Immature natural killer cell (primary cell): Measurements from ENCODE around the gene SDC3. TPM values are rescaled to one million over a fixed set of nuclear protein-coding genes. Genes with fewer than 3 reads are reported as not detected.

Experiments used
- DNase-seq, 3 donors: peaks; one replicate each; pipeline ENCODE4 v3.0.0; 2022; ENCODE audit warnings: mixed read lengths in 1 of 3
- H3K27ac Mint-ChIP-seq, 6 donors: one replicate each; pipeline ENCODE4 v1.8.0; 2020; ENCODE audit warnings: mixed read lengths in 6 of 6, mild to moderate bottlenecking in 5 of 6, inconsistent platforms in 4 of 6, moderate library complexity in 3 of 6
- H3K27me3 Mint-ChIP-seq, 3 donors: one replicate each; pipeline ENCODE4 v1.8.0; 2020 to 2021; ENCODE audit warnings: low read depth in 3 of 3, mild to moderate bottlenecking in 3 of 3, mixed read lengths in 3 of 3, moderate library complexity in 3 of 3, inconsistent platforms in 1 of 3
- H3K36me3 Mint-ChIP-seq, 3 donors: one replicate each; pipeline ENCODE4 v1.8.0; 2020; ENCODE audit warnings: mixed read lengths in 3 of 3, inconsistent platforms in 2 of 3, mild to moderate bottlenecking in 2 of 3
- H3K4me1 Mint-ChIP-seq, 2 donors: one replicate each; pipeline ENCODE4 v1.8.0; 2020; ENCODE audit warnings: inconsistent platforms in 2 of 2, mild to moderate bottlenecking in 2 of 2, mixed read lengths in 2 of 2, moderate library complexity in 1 of 2
- H3K4me3 Mint-ChIP-seq, 5 donors: one replicate each; pipeline ENCODE4 v1.8.0; 2020; ENCODE audit warnings: mild to moderate bottlenecking in 5 of 5, mixed read lengths in 5 of 5, inconsistent platforms in 3 of 5, moderate library complexity in 3 of 5
- H3K9me3 Mint-ChIP-seq, 6 donors: one replicate each; pipeline ENCODE4 v1.8.0; 2020; ENCODE audit warnings: mild to moderate bottlenecking in 6 of 6, mixed read lengths in 6 of 6, inconsistent platforms in 4 of 6, moderate library complexity in 3 of 6
- polyA plus RNA-seq, 3 donors: library from polyadenylated mRNA; unstranded; fragments of 300-500 nt; fragmentation: Illumina TruSeq; gene quantifications; one replicate each; pipeline ENCODE4 v1.2.3, GENCODE V29; 2021

SDC3 gene
- polyA plus RNA-seq, 3 donors from 2014 or later: not detected

DNA sequence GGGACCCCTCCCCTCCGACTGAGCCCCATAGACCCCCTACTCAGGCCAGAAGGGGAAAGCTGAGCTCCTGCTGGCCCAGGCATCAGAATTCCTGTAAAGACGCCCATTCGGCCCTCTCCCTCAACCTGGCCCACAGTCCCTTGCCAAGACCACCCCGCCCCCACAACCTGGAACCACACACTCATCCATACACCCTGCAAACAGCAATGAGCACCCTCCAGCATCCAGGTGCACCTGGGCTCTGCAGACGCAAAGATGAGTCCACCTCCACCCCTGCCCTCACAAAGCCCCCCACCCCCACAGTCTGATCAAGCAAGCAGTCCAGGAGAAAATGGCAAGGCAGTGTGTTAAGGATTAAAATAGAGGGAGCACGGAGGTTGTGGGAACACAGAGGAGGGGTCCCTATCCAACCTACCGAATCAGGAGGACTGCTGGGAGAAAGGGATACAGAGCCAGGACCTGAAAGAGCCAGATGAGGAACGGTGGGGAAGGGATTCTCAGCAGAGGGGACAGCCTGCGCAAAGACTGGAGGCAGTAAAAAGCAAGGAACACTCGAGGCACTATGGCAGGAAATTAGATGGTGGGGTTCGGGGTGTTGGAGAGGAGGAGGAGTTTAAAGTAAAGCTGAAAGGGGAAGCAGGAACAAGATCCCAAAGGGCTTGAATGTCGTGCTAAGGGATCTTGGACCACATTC is 83.7 kb downstream of the SDC3 start:
- Mint-ChIP-seq H3K4me3 (peak overlapping the region in 2 of 5 donors; percentile 8 to 74), H3K27ac (no peak overlapping the region), H3K36me3 (no peaks in the 10 kb centered on the region), H3K9me3 (peaks cover 0 to 4% (median 0%) of the 10 kb centered on the region in 6 donors), H3K4me1 (peaks cover 26 to 28% of the 10 kb centered on the region in 2 donors), H3K27me3 (peaks cover 21 to 41% (median 24%) of the 10 kb centered on the region in 3 donors)
- no peak for DNase-seq

DNA sequence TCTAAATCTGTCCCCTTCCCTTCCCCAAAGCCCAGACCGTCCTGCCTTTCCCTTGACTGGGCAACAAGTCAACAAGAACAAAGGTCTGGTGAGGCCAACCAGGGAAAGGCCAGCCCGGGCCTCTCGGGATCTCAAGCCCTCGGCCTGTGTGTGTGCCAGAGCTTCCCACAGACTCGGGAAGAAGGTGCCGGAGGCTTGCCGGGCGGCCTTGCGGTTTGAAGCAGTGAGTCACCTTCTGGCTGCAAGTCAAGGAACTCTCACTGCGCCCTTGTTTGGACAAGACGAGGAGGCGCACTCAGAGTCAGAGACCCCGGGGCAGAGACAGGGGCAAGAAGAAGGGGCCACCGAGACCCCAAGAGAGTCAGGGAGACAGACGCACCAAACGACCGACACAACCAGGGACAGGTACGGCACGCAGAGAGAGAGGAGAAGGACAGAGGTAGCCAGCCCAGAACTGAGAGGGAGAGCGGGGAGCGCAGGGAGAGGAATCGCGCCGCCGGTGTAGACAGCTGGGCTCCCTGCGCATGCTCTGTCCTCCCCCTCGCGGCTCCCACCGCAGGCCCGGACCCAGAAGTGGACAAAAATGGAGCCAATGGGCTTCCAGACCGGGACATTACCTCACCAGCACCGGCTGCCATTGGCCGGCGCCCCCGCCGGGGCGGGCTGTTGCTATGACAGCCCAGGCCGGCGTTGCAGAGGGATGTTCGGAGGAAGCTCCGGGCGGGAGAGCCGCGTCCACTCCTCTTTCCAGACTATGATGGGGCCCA is 84.4 kb downstream of the SDC3 start:
- peaks cover 26 to 28% of the 10 kb centered on the region in 2 donors for H3K4me1 Mint-ChIP-seq
- H3K36me3 Mint-ChIP-seq: no peaks in the 10 kb centered on the region
- H3K4me3 Mint-ChIP-seq: peak overlapping the region; percentile 52 to 88 (median 74)
- peak overlapping the region in 3 of 6 donors; percentile 37 to 74 (median 71) for H3K27ac Mint-ChIP-seq
- DNase-seq: peak; percentile 42 to 71 (median 59)
- peaks cover 0 to 2% (median 0%) of the 10 kb centered on the region in 6 donors for H3K9me3 Mint-ChIP-seq
- peaks cover 19 to 39% (median 24%) of the 10 kb centered on the region in 3 donors for H3K27me3 Mint-ChIP-seq

DNA sequence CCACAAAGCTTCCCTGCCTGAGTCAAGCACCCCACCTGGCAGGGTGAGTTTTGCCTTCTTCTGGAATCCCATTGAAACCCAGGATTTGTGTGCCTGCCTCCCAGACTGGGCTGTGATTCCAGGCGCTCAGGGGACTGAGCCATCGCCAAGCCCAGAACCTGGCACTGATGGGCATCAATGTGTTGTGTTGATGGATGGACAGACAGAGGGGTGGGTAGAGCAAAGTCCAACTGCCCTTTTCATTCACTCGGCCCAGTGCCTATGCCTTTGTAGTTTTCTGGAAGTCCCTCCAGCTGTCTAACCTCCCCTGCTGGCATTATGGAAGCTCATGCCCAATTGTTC is 85.0 kb downstream of the SDC3 start:
- H3K4me1 Mint-ChIP-seq: peaks cover 26 to 28% of the 10 kb centered on the region in 2 donors
- no peaks in the 10 kb centered on the region for H3K9me3 Mint-ChIP-seq
- no peak overlapping the region for H3K27ac Mint-ChIP-seq
- no peaks in the 10 kb centered on the region for H3K36me3 Mint-ChIP-seq
- no peak for DNase-seq
- peak overlapping the region in 4 of 5 donors; percentile 52 to 88 (median 80) for H3K4me3 Mint-ChIP-seq
- H3K27me3 Mint-ChIP-seq: peaks cover 19 to 42% (median 24%) of the 10 kb centered on the region in 3 donors

DNA sequence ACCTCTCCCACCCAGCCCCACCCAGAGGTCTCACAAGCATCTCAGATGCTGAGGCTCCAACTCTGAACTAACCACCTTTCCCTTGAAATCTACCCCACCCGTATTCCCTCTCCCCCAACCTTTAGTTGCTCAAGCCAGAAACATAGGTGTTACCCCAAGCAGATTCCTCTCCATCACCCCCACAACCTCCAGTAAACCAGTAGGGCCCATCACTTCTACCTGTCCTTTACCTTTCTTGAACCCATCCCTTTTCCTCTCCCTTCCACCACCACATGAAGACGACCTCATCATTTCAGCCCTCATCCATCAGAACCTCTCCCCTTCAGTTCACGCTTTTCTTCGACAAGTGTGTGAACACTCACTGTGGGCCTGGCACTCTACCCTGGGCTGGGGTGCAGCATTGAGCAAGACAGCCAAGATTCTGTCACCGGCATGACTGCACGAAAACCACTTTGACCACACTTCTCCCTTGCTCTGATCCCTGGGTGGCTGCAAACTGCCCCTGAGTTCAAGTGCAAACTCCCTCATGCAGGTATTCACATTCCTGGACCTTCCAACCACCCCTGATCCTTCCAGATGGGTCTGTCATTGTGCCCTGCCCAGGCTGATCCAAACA is 85.5 kb downstream of the SDC3 start:
- Mint-ChIP-seq H3K9me3 (no peaks in the 10 kb centered on the region), H3K4me3 (peak overlapping the region in 3 of 5 donors; percentile 7 to 49 (median 27)), H3K36me3 (no peaks in the 10 kb centered on the region), H3K27ac (no peak overlapping the region), H3K4me1 (peaks cover 26 to 28% of the 10 kb centered on the region in 2 donors), H3K27me3 (peaks cover 23 to 46% (median 26%) of the 10 kb centered on the region in 3 donors)
- DNase-seq: peak in 1 of 3 donors; percentile 2

DNA sequence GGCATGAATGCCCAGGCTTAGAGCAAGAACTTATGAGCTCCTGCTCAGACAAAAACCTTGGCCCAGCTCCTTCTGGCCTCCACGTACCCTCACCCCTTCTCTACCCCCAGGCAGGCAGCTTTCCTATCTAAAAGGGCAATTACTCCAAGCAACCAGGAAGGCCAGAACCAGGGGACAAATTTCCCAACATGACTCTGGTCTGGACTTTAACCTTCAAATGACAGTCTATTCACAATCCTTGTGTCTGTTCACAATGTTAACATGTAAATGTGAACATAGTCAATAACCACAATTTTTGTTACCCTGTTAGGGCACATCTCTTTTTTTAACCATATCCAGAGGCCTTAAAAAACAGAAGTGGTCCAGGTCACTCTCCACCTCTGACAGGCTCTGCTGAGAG is 86.6 kb downstream of the SDC3 start:
- Mint-ChIP-seq H3K36me3 (no peaks in the 10 kb centered on the region), H3K9me3 (no peaks in the 10 kb centered on the region), H3K27me3 (peaks cover 27 to 48% (median 29%) of the 10 kb centered on the region in 3 donors), H3K27ac (no peak overlapping the region), H3K4me1 (peaks cover 26 to 28% of the 10 kb centered on the region in 2 donors), H3K4me3 (no peak overlapping the region)
- DNase-seq: no peak

DNA sequence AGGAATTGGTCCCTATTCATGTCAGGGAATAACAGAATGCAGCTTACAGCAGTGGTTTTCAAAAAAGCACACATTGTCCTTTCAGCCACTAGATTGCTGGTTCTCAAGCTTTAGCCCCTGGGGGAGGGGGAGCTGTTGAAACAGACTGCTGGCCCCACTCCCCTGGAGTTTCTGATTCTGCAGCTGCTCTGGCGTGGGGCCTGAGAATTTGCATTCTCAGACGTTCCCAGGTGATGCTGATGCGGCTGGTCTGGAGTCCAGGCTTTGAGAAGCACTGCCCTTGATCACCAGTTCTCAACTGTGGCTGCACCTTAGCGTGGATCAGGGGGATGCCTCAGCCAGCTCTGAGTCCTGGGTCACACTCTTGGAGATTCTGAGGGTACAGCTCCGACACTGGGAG is 88.3 kb downstream of the SDC3 start:
- H3K9me3 Mint-ChIP-seq: no peaks in the 10 kb centered on the region
- no peaks in the 10 kb centered on the region for H3K36me3 Mint-ChIP-seq
- no peak overlapping the region for H3K4me3 Mint-ChIP-seq
- DNase-seq: no peak
- H3K4me1 Mint-ChIP-seq: peaks cover 23 to 25% of the 10 kb centered on the region in 2 donors
- H3K27me3 Mint-ChIP-seq: peaks cover 23 to 39% (median 28%) of the 10 kb centered on the region in 3 donors
- no peak overlapping the region for H3K27ac Mint-ChIP-seq

Other genes with a start within 250 kb of the SDC3 start
- gene MATN1, start 185.2 kb downstream of the SDC3 start, polyA plus RNA-seq: not detected
- gene LAPTM5, start 151.0 kb downstream of the SDC3 start, polyA plus RNA-seq: 100 to 1,000 TPM; 464 to 744 (median 541) TPM
- gene PUM1, start 157.0 kb upstream of the SDC3 start, polyA plus RNA-seq: 100 to 1,000 TPM in 2 of 3 donors, 10 to 100 TPM in 1; 63.3 to 105 (median 103) TPM